Stimulated activated CD4-positive, alpha-beta T cell treated with anti-CD3 and anti-CD28 coated beads, TNF-alpha, amount 100 ng/mL, for 1 hour (primary cell): ENCODE measurements around the gene CLDN9.

Experiments
- DNase-seq, 3 donors: peaks; one replicate each; pipeline ENCODE4 v3.0.0-alpha.2; 2020; ENCODE audit warnings: low read depth in 3 of 3, low spot score in 1 of 3

Gene CLDN9

DNA sequence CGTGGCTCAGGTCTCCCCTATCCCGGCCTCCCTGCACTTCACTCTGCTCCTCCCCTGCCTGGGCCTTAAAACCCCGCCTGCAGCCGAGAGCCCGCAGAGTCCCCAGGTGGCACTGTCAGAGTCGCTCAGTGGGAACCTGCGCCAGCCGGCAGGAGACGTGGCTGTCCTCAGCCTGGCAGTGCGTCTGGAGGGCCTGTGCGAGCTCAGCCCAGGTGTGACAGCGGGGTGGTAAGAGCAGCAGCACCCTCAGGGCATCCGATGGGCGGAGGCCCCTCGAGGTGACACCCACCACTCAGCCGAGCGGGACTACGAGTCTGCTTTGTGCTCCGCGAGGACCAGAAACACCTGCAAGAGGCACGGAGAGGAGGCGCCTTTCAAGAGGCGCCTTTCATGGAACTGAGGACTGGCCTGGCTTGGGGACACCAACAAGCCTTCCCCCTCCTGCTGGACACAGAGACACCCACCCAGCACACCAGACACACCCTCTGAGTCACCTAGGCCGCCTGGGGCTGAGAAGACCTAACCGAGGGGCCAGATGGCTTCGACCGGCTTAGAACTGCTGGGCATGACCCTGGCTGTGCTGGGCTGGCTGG is at the start of gene CLDN9:
TSS of gene CLDN9 (plus strand) at position 96 of the 593 bp plus-strand sequence. CDS start at position 536, 440 bp downstream.
- DNase-seq, result no peak

- DNase-seq, result no peak
Observed at GRCh38 chr16:2963074-2963722, 49.5 kb upstream of the CLDN9 start.

- peak in 1 of 3 donors; percentile 33 for DNase-seq
Observed at GRCh38 chr16:2963723-2964474, 48.8 kb upstream of the CLDN9 start, which contains the start of gene KREMEN2. KREMEN2 (plus strand) TSS chr16:2964275; CDS start chr16:2964521, 246 bp downstream.

DNA sequence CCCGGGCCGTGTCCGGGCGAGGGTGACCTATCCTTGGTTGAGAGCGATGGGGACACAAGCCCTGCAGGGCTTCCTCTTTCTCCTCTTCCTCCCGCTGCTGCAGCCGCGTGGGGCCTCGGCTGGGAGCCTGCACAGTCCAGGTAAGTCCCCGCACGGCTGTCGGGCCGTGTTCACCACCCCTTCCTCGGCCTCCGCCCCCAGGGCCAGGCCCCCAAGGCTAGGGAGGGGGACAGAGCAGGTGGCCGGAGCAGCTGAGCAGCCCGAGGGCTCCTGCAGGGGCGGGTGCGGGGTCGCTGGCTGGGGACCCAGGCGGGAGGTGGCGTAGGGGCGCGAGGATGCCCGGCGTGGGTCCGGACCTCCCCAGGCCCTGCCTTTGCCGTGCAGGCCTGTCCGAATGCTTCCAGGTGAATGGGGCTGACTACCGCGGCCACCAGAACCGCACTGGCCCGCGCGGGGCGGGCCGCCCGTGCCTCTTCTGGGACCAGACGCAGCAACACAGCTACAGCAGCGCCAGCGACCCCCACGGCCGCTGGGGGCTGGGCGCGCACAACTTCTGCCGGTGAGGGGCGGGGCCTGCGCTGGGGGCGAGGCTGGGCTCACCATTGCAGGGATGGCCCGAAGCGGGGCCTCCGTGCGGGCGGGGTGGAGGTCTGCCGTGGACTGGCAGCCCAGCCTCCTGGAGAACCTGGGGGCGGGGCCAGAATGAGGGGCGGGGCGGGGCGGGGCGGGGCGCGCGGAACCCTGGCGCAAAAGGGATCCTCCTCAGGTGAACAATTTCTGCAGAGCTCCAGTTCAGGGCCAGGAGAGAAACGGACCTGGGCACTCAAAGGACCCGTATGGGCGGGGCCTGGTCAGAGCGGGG is 48.0 kb upstream of the CLDN9 start:
- no peak for DNase-seq

- no peak for DNase-seq
Observed at GRCh38 chr16:2966043-2966807, 46.5 kb upstream of the CLDN9 start.

- DNase-seq, result no peak
Observed at GRCh38 chr16:2966808-2967191, 45.9 kb upstream of the CLDN9 start.

- no peak for DNase-seq
Observed at GRCh38 chr16:2967211-2967631, 45.5 kb upstream of the CLDN9 start.

DNA sequence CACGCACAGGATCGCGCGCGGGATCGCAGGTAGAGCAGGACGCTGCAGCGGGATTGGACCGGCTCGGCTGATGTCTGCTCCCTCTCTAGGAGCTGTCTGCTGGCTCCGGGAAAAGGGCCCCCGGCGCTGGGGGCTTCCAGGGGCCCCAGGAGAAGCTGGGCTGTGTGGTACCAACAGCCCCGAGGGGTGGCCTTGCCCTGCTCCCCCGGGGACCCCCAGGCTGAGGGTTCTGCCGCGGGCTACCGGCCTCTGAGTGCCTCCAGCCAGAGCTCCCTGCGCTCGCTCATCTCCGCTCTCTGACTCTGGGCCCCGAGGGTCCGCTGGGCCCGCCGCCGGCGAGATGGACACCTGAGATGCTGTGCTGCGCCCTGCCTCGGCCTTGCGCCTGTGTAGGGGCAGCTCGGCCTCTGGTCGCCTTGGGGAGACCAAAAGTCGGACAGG is 45.0 kb upstream of the CLDN9 start:
- DNase-seq, result no peak

GRCh38 chr16:2968368-2968737 is 44.4 kb upstream of the CLDN9 start:
- DNase-seq, result no peak

DNA sequence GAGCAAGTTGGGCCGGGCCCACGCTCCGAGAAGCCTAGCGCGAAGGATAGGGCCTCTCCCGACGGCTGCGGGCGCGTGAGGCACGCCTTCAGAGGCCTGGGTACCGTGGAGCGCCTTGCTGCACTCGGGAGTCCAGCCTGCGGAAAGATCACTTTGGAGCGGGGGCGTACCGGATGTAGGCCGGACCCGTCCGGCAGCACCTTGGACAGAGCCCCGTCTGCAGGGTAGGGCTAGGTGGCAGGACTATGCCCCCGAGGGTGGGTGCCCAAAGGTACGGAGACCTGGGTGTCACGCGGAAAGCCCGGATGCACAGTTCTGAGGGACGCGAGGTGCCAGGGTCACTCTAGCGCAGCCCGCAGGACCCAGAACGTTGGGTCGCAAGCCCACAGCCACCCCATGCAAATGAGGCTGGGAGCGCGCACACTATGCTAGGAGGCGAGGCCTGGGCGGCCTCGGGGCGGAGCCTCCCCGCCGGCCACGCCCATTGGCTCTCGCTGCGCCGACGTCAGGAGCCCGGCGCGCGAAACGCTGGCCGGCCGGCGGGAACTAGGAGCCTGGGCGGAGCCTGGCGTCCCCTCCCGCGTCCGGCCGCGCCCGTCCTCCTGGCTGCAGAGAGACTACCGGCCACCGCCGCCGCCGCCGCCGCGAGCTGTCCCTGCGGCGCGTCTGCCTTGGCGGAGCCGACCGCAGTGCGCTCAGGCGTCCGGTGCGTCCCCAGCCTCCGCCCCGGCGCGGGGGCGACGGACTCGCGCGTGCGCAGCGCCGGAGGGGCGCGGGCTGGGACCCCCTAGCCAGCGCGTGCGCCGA is 43.8 kb upstream of the CLDN9 start, which contains the start of gene PAQR4:
TSS of gene PAQR4 (plus strand) at position 611 of the 807 bp plus-strand sequence. CDS start 327 bp downstream, outside the sequence.
- DNase-seq, result peak; percentile 36 to 68 (median 41)

DNA sequence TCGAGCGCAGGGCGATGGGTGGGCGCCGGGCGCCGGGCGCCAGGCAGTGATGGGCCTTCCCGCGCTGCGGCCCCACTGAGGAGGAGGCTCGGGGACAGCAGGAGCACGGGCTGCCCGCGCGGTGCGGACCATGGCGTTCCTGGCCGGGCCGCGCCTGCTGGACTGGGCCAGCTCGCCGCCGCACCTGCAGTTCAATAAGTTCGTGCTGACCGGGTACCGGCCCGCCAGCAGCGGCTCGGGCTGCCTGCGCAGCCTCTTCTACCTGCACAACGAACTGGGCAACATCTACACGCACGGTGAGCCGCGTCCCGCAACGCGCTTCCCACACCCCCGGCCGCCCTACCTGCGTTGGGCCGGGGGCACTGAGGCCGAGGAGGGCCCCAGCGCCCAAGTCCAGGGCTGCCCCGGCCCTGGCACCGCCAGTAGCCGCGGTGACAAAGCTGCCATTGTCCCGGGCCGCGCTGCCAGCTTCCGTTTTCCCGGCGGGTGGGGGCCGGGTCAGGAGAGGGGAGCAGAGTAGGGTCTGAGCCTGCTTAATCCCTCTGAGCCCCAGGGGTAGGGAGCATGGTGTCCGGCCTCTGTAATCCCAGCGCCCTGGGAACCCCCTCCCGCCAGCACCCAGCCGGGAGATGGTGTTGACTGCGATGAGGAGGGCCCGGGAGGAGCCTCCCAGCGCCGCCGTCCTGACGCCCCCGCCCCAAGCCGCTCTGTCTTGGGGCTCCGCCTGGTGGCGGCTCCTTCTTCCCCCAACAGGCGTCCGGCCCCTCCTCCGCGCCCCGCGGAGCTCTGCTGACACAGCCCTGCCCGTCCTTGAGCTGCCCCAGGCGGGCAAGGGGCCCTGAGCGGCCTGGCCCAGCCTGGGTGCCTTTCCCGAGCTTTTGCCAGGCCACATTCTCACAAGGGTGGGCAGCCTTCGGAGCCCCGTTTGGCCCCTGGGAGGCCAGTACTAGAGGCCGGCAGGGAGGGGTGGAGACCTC is 42.9 kb upstream of the CLDN9 start:
- DNase-seq, result peak in 1 of 3 donors; percentile 56

- no peak for DNase-seq
Observed at GRCh38 chr16:2970563-2970962, 42.2 kb upstream of the CLDN9 start.

- DNase-seq, result no peak
Observed at GRCh38 chr16:2971134-2971984, 41.4 kb upstream of the CLDN9 start.

- no peak for DNase-seq
Observed at GRCh38 chr16:2971985-2972784, 40.5 kb upstream of the CLDN9 start.

DNA sequence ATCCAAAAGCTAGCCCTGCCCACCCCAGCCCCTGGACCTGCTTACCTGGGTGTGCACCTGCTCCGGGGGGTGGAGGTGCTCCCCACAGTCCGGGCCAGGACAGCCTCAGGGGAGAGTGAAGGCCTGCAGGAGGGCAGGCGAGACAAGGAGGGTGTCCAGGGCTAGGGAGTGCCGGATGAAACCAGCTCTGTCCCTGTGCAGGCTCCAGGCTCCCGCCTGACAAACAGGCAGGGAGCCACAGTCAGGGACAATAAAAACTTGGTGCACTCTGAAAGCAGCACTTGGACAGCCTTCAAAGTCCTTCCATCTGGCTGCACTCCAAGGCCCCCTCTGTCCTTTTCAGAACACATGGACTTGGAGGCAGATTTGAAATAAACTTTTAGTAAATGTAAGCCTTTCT is 39.6 kb upstream of the CLDN9 start:
- no peak for DNase-seq

DNA sequence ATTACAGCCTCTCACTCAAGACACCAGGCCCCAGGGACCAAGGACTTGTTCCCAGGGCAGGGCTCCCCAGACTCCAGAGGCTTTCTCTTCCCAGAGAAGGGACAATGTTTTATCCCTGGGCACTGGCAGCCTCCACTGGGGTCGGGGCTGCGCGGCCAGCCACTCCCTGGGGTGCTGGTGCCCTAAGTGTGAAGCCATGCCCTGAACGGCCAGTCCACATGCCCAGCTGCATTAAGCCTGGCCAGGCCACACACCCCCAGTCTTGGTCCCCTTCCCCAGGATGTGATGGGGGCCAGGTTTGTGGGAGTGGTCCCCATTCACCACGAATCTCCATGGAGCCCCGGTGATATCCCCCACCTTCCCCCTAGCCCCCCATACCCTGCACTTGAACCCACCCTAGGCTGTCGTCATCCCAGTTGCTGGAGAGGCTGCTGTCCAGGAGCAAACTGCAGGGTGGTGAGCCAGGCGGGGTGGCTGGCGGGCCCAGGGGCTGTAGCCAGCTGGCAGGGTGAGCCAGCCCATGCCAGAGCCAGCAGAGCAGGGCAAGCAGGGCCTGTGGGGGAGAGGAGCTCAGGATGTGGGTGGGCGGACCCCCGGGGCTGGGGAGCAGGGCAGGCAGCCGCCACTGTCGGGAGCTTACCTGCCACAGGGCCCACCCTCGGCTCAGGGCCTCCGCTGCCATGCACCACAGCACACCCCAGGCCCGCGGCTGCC is 39.0 kb upstream of the CLDN9 start:
- no peak for DNase-seq
